Measurements from ENCODE around the gene GALP. TPM values are rescaled to one million over a fixed set of nuclear protein-coding genes. Genes with fewer than 3 reads are reported as not detected.

GALP gene
- total RNA-seq, 1 experiment from 2014 or later: not detected

DNA sequence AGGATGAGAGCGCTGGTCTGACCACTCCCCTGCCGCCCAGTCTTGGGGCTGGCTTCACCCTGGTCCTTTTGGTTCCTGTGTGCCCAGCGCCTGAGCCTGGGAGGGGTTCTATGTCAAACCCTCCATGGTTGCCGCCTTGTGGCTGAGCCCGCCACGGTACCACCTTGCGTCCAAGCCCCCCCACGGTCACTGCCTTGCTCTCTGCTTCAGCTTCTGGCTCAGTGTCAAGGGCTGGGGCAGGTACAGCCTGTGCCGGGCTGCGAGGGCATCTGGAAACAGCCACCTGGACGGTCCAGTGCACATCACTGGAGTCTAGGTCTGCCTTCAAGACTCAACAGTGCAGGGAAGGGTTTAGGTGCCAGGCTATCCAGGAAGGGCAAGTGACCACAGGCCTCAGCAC is 14.3 kb upstream of the GALP start:
- no peaks in the 10 kb centered on the region for H3K9me3 ChIP-seq (ENCODE audit: insufficient read depth, low read depth)
- no peaks in the 10 kb centered on the region for H3K9me2 ChIP-seq (ENCODE audit: insufficient read depth)
- ChIA-PET CTCF (no interaction called here), POLR2A (ENCODE audit: unreplicated experiment) (no interaction called here)
- H4K20me1 ChIP-seq (ENCODE audit: insufficient read depth): 0 out of 2 replicates have a peak, but pooled peaks cover 7% of the 10 kb centered on the region
- no TSS peak for BruUV-seq (replicated peaks)
- no peaks in the 10 kb centered on the region for H3K79me2 ChIP-seq (ENCODE audit: low read depth)
- no peak overlapping the region for H3K4me3 ChIP-seq
- H3K27ac ChIP-seq: no peak overlapping the region
- no peak overlapping the region for H2AFZ ChIP-seq
- H3K36me3 ChIP-seq (ENCODE audit: low read depth): peaks cover 8% of the 10 kb centered on the region; the same call in 1 of the 2 replicates
- TF ChIP-seq EZH2 (IDR thresholded peaks at IDR 0.05; ENCODE audit: low read depth): no peak
- TF ChIP-seq, protein P1, sequence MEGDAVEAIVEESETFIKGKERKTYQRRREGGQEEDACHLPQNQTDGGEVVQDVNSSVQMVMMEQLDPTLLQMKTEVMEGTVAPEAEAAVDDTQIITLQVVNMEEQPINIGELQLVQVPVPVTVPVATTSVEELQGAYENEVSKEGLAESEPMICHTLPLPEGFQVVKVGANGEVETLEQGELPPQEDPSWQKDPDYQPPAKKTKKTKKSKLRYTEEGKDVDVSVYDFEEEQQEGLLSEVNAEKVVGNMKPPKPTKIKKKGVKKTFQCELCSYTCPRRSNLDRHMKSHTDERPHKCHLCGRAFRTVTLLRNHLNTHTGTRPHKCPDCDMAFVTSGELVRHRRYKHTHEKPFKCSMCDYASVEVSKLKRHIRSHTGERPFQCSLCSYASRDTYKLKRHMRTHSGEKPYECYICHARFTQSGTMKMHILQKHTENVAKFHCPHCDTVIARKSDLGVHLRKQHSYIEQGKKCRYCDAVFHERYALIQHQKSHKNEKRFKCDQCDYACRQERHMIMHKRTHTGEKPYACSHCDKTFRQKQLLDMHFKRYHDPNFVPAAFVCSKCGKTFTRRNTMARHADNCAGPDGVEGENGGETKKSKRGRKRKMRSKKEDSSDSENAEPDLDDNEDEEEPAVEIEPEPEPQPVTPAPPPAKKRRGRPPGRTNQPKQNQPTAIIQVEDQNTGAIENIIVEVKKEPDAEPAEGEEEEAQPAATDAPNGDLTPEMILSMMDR (conservative IDR thresholded peaks at IDR 0.05): no peak
- intact Hi-C loops (cut with micrococcal nuclease; ENCODE audit: unreplicated experiment): no loop called here
- H3K4me2 ChIP-seq: no peak overlapping the region
- H3K4me1 ChIP-seq (replicated peaks; ENCODE audit: insufficient read depth): no peaks in the 10 kb centered on the region
- no peak for DNase-seq
- H3K27me3 ChIP-seq (ENCODE audit: insufficient read depth, low read depth): no peaks in the 10 kb centered on the region
- H3F3A ChIP-seq (ENCODE audit: insufficient read depth, low read depth): no peaks in the 10 kb centered on the region

DNA sequence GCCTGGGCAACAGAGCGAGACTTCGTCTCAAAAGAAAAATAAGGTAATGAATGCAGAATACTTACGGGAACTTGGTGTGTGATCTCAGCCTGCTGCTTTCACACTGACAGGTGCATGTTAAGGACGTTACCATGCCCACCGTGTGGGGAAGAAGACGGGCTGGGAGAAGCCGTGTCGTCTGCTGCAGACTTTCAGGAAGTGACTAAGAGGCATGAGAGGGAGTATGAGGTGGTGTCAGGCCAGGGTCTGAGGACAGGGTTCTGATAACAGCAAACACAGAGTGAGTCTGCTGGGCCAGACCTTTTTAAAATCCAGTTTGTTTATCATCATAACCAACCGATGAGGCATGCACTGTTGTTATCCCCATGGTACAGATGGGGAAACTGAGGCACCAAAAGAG is 13.6 kb upstream of the GALP start:
- no peaks in the 10 kb centered on the region for H3K4me1 ChIP-seq (replicated peaks; ENCODE audit: insufficient read depth)
- H3K4me2 ChIP-seq: no peak overlapping the region
- intact Hi-C loops (cut with micrococcal nuclease; ENCODE audit: unreplicated experiment): no loop called here
- no peaks in the 10 kb centered on the region for H3K9me2 ChIP-seq (ENCODE audit: insufficient read depth)
- ChIA-PET CTCF (no interaction called here), POLR2A (ENCODE audit: unreplicated experiment) (no interaction called here)
- TF ChIP-seq EZH2 (IDR thresholded peaks at IDR 0.05; ENCODE audit: low read depth): no peak
- TF ChIP-seq, protein P1 (conservative IDR thresholded peaks at IDR 0.05): no peak
- H2AFZ ChIP-seq: no peak overlapping the region
- BruUV-seq (replicated peaks): no TSS peak
- H4K20me1 ChIP-seq (ENCODE audit: insufficient read depth): 0 out of 2 replicates have a peak, but pooled peaks cover 7% of the 10 kb centered on the region
- no peak overlapping the region for H3K4me3 ChIP-seq
- H3K27ac ChIP-seq: no peak overlapping the region
- no peaks in the 10 kb centered on the region for H3K9me3 ChIP-seq (ENCODE audit: insufficient read depth, low read depth)
- no peaks in the 10 kb centered on the region for H3F3A ChIP-seq (ENCODE audit: insufficient read depth, low read depth)
- no peak for DNase-seq
- H3K36me3 ChIP-seq (ENCODE audit: low read depth): peaks cover 8% of the 10 kb centered on the region; the same call in 1 of the 2 replicates
- H3K27me3 ChIP-seq (ENCODE audit: insufficient read depth, low read depth): no peaks in the 10 kb centered on the region
- H3K79me2 ChIP-seq (ENCODE audit: low read depth): no peaks in the 10 kb centered on the region

DNA sequence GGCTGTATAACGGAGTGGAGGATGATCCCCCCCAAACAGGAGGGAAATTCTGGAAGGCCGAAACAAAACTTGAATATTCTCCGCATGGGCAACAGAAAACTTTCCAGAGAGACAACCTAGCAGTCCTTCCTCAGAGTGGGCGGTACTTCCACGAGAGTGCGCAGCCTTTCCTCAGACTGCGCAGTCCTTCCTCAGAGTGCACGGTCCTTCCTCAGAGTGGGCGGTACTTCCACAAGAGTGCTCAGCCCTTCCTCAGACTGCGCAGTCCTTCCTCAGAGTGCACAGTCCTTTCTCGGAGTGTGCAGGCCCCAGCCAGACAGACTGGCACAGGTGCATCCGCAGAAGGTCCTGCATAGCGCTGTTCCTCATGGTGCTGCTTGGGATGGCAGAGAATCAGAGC is 12.7 kb upstream of the GALP start:
- Histone ChIP-seq H4K20me1 (ENCODE audit: insufficient read depth) (0 out of 2 replicates have a peak, but pooled peaks cover 7% of the 10 kb centered on the region), H3K27me3 (ENCODE audit: insufficient read depth, low read depth) (no peaks in the 10 kb centered on the region), H2AFZ (no peak overlapping the region), H3K36me3 (ENCODE audit: low read depth) (peaks cover 8% of the 10 kb centered on the region; the same call in 1 of the 2 replicates), H3K4me2 (no peak overlapping the region), H3K4me3 (no peak overlapping the region), H3K27ac (no peak overlapping the region), H3K4me1 (replicated peaks; ENCODE audit: insufficient read depth) (no peaks in the 10 kb centered on the region), H3F3A (ENCODE audit: insufficient read depth, low read depth) (no peaks in the 10 kb centered on the region), H3K79me2 (ENCODE audit: low read depth) (no peaks in the 10 kb centered on the region), H3K9me3 (ENCODE audit: insufficient read depth, low read depth) (no peaks in the 10 kb centered on the region), H3K9me2 (ENCODE audit: insufficient read depth) (no peaks in the 10 kb centered on the region)
- ChIA-PET POLR2A (ENCODE audit: unreplicated experiment) (no interaction called here), CTCF (no interaction called here)
- no peak for TF ChIP-seq EZH2 (IDR thresholded peaks at IDR 0.05; ENCODE audit: low read depth)
- TF ChIP-seq, protein P1 (conservative IDR thresholded peaks at IDR 0.05): no peak
- TSS peak; percentile 26 for BruUV-seq (replicated peaks)
- intact Hi-C loops (cut with micrococcal nuclease; ENCODE audit: unreplicated experiment): no loop called here
- DNase-seq: no peak

All from PC-9 (cell line).